RWPE2 (cell line): Measurements from ENCODE around the gene ZP2.

Source experiments
- ATAC-seq: fragments of 200-7000 bp; cut with Tn5 transposase; 3 replicates; pipeline ENCODE4 v1.9.1; 2021; ENCODE audit warnings: low read depth
- DNase-seq: peaks from one replicate; pipeline ENCODE4 v3.0.0-alpha.2; 2020; ENCODE audit warnings: low spot score
- H3K27ac ChIP-seq: fragments of 450-650 bp; 2 replicates; pipeline ENCODE4 v1.5.1; 2017; ENCODE audit warnings: mild to moderate bottlenecking; ENCODE audit not compliant: poor library complexity, severe bottlenecking
- H3K27me3 ChIP-seq: fragments of 250-450 bp; sonication (Bioruptor Pico); 2 replicates; pipeline ENCODE4 v1.5.1; 2021; ENCODE audit warnings: mild to moderate bottlenecking, moderate library complexity; ENCODE audit not compliant: insufficient read depth, poor library complexity, severe bottlenecking
- H3K36me3 ChIP-seq: fragments of 250-450 bp; sonication (Bioruptor Pico); 2 replicates; pipeline ENCODE4 v1.5.1; 2020; ENCODE audit warnings: low read depth, mild to moderate bottlenecking, moderate library complexity
- H3K4me1 ChIP-seq: fragments of 250-450 bp; sonication (Bioruptor Pico); 2 replicates; pipeline ENCODE4 v1.5.1; 2021; ENCODE audit warnings: mild to moderate bottlenecking, moderate library complexity; ENCODE audit not compliant: insufficient read depth, poor library complexity, severe bottlenecking
- H3K4me3 ChIP-seq: fragments of 250-450 bp; sonication (Bioruptor Pico); 2 replicates; pipeline ENCODE4 v1.5.1; 2021; ENCODE audit warnings: mild to moderate bottlenecking, moderate library complexity; ENCODE audit not compliant: severe bottlenecking
- H3K9me3 ChIP-seq: fragments of 250-450 bp; sonication (Bioruptor Pico); 2 replicates; pipeline ENCODE4 v1.5.1; 2021; ENCODE audit warnings: mild to moderate bottlenecking, moderate library complexity; ENCODE audit not compliant: severe bottlenecking
- CTCF ChIP-seq: fragments of 450-650 bp; IDR thresholded peaks from one replicate; pipeline ENCODE4 v1.5.1; 2017; ENCODE audit warnings: mild to moderate bottlenecking, moderate library complexity; ENCODE audit not compliant: poor library complexity, severe bottlenecking

ZP2 gene

GRCh38 chr16:21218153-21218552 is 6.8 kb upstream of the ZP2 start:
- Histone ChIP-seq H3K4me1 (no peaks in the 10 kb centered on the region), H3K4me3 (no peak overlapping the region), H3K9me3 (no peaks in the 10 kb centered on the region), H3K27ac (no peak overlapping the region), H3K27me3 (no peaks in the 10 kb centered on the region), H3K36me3 (no peaks in the 10 kb centered on the region)
- no peak for ATAC-seq
- DNase-seq = no peak
- TF ChIP-seq CTCF = no peak

GRCh38 chr16:21217121-21217520 is 5.7 kb upstream of the ZP2 start:
- Histone ChIP-seq H3K4me3 (no peak overlapping the region), H3K27me3 (no peaks in the 10 kb centered on the region), H3K27ac (no peak overlapping the region), H3K36me3 (no peaks in the 10 kb centered on the region), H3K9me3 (no peaks in the 10 kb centered on the region), H3K4me1 (no peaks in the 10 kb centered on the region)
- no peak for TF ChIP-seq CTCF
- ATAC-seq (no peak), DNase-seq (no peak)

DNA sequence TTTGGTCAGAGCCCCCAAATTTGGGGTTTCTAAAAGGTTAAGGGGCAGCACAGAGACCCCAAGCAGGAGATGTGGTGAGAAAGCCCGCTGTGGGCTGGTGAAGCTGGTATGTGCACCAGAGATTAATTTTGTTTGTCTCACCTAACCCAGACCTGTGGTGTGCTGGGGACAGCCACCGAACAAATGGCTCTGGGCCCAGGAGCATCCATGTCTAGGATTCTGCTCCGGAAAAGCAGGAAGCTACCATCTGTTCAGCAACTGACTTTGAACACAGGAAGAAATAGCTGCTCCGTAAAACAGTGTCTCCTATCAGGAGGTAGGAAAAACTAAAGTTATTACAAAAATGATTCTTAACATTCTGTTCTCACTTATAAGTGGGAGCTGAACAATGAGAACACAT is 2.7 kb upstream of the ZP2 start:
- H3K27ac ChIP-seq = no peak overlapping the region
- H3K4me3 ChIP-seq = no peak overlapping the region
- ATAC-seq (no peak), DNase-seq (no peak)
- no peaks in the 10 kb centered on the region for H3K9me3 ChIP-seq
- no peaks in the 10 kb centered on the region for H3K36me3 ChIP-seq
- no peaks in the 10 kb centered on the region for H3K27me3 ChIP-seq
- H3K4me1 ChIP-seq = no peaks in the 10 kb centered on the region
- TF ChIP-seq CTCF = no peak

DNA sequence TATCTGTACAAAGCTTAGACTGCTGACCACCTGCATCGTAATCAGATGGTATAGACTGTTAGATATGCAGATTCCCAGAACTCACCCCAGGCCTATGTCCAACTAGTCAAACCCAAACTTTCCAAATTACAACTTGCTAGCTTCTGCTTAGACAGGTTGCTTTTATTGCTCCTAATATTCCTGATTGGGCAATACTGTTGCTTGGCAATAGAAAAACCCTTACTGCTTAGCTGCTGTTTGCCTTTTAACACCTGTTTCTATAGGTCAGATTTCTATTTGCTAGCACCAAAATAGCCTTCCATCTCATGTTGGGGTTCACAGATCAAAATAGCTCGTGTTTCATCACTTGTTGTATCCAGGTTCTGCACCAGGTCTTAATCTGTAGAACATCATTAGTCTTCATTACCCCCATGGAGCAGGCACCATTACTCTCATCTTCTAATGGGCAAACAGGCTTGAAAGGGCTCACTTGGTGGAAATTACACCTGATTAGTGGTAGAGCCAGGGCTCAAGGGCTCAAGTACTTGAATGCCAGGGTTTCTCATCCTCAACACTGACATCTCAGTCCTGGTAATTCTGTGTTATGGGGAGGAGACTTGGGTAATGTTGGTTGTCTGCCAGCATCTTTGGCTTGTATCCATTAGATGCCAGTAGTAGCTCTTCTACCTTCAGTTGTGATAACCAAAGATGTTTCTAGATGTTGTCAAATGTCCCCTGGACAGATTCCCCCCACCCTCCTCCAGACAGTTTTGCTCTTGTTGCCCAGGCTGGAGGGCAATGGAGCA is 2.7 kb downstream of the ZP2 start:
- H3K9me3 ChIP-seq = no peaks in the 10 kb centered on the region
- no peak overlapping the region for H3K4me3 ChIP-seq
- DNase-seq = no peak
- TF ChIP-seq CTCF = no peak
- H3K4me1 ChIP-seq = no peaks in the 10 kb centered on the region
- no peaks in the 10 kb centered on the region for H3K27me3 ChIP-seq
- H3K36me3 ChIP-seq = no peaks in the 10 kb centered on the region
- ATAC-seq = no peak
- no peak overlapping the region for H3K27ac ChIP-seq

GRCh38 chr16:21206550-21206949 is 4.8 kb downstream of the ZP2 start:
- no peak for TF ChIP-seq CTCF
- Histone ChIP-seq H3K4me1 (no peaks in the 10 kb centered on the region), H3K4me3 (no peak overlapping the region), H3K27ac (no peak overlapping the region), H3K27me3 (no peaks in the 10 kb centered on the region), H3K36me3 (no peaks in the 10 kb centered on the region), H3K9me3 (no peaks in the 10 kb centered on the region)
- no peak for DNase-seq
- ATAC-seq = no peak
